ENCODE data around the gene PEX16.
"Not testable (repeated sequence)": the region's sequence is repeated elsewhere in the genome, so short reads cannot be mapped to it uniquely, and the experiment has no call there.

Gene PEX16

DNA sequence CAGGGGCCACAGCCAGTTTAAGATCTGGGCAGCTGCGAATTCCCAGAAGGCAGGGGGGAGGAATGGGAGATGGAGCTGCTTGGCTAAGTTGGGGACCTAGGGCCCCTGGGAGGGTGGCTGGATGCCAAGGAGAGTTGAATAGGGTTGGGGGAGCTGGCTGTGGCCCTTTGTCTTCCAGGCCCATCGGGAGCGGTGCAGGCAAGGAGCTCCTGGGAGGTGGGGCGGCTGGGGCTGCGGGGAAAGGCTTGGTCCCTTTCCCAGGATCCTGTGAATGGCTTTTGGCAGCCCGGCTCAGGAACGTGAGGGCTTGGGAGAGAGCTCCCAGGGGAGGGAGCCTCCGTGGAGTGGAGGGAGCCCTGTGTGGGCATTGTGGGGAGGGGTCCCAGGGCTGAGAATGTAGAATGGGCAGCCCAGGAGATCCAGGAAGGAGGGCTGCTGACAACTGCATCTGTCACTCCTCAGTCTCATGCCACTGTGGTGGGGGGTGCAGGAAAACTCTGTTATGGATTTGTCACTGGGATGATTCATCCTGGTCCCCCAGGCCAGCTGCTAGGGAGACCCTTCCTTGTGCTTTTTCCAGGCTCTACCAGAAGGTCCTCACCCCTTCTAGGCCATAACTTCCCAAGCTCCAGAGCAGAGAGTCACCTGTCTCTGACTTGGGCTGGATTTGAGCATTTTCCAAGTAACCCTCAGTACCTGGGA is 16.6 kb downstream of the PEX16 start:
- TF ChIP-seq, protein P1, sequence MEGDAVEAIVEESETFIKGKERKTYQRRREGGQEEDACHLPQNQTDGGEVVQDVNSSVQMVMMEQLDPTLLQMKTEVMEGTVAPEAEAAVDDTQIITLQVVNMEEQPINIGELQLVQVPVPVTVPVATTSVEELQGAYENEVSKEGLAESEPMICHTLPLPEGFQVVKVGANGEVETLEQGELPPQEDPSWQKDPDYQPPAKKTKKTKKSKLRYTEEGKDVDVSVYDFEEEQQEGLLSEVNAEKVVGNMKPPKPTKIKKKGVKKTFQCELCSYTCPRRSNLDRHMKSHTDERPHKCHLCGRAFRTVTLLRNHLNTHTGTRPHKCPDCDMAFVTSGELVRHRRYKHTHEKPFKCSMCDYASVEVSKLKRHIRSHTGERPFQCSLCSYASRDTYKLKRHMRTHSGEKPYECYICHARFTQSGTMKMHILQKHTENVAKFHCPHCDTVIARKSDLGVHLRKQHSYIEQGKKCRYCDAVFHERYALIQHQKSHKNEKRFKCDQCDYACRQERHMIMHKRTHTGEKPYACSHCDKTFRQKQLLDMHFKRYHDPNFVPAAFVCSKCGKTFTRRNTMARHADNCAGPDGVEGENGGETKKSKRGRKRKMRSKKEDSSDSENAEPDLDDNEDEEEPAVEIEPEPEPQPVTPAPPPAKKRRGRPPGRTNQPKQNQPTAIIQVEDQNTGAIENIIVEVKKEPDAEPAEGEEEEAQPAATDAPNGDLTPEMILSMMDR (IDR thresholded peaks at IDR 0.05; ENCODE audit: extremely low read depth, missing control alignments), result no peak
- DNase-seq (ENCODE audit: low spot score), result no peak

DNA sequence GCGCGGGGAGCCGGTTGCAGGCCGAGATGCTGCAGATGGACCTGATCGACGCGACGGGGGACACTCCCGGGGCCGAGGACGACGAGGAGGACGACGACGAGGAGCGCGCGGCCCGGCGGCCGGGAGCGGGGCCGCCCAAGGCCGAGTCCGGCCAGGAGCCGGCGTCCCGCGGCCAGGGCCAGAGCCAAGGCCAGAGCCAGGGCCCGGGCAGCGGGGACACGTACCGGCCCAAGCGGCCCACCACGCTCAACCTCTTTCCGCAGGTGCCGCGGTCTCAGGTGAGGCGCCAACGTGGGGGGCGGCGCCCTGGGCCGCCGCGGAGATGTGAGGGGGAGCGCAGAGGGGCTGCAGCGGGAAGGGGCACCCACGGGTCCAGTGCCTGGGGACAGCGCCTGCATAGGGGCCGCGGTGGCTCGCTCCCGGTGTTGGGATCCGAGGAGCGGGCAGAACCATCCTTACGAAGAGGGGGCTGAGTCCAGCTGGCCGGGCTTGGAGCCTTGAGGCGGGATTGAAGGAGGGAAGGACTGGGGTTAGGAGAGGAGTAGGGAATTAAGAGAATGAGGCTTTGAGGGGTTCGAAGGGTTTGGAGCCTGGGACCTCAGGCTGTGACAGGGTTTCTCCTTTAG is 17.4 kb downstream of the PEX16 start:
- DNase-seq (ENCODE audit: low spot score), result not testable (repeated sequence)

DNA sequence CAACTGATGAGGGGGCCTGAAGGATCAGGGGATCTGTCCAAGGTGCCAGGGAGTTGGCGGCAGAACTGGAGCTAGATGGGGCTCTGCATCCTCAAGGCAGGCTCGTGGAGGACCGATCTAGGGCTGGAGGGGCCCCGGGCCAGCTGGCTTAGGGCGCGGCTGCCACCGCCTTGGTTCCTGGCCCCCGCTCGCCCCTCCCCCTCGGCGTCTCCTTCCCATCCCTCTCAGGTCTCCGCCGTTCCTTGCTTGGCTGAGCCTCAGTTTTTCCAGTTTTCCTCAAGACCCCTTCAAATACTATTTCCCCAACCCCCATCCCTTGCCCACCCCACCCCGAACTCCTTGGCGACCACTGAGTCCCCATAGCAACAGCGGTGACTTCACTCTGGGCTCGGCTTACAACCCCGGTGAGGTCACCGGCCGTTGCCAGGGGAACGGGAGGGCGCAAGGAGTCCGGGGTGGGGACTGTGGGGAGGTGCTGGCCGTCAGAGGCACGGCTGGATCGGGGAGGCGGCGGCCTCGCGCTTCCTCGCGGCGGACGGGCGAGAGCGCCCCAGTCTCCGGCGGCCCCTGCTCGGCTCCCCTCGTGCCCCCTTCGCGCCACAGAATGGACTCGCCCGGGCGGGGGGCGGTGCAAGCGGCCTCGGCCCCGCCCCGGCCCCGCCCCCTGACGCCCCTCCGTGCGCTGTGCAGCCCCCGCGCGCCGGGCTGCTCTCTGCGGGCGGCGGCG is 18.1 kb downstream of the PEX16 start:
- TF ChIP-seq, protein P1 (IDR thresholded peaks at IDR 0.05; ENCODE audit: extremely low read depth, missing control alignments), result no peak
- peak; percentile 90 for DNase-seq (ENCODE audit: low spot score)

DNA sequence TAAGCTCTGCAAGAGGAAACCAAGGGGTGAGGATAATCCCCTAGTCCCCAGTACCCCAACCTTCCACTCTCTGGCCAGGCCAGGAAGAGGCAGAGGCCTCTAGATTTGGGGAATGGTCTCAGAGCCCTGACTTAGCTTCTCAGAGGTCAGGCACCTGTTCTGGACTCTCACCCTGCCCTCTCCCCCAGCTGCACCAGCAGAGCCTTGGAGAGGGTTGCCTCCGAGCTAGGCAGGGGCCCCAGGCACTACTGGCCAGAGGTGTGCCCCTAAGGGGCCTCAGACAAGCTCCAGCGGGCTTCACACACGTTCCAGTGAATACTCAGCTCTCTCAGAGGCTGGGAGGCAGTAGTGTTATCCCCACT is 18.6 kb downstream of the PEX16 start:
- no peak for DNase-seq (ENCODE audit: low spot score)
- TF ChIP-seq, protein P1 (IDR thresholded peaks at IDR 0.05; ENCODE audit: extremely low read depth, missing control alignments), result no peak

DNA sequence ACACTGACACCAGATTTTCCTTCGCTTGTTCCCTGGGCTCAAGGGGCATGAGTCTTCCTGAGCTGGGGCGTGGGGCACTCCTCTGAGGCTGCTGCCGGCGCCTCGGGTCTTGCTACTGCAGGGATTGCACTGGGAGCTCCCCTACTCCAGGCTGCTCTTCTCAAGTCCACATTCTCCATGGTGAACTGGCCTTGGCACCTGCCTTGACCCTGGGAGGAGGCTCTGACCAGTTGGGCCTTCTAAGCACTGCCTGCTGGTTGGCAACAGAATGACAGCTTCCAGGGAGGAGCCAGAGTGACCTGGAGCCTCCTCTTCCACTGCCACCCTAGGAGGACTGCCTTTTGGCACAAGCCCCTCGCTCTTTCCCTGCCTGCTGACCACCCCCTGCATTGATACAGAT is 20.1 kb downstream of the PEX16 start:
- TF ChIP-seq, protein P1 (IDR thresholded peaks at IDR 0.05; ENCODE audit: extremely low read depth, missing control alignments), result no peak
- no peak for DNase-seq (ENCODE audit: low spot score)

DNA sequence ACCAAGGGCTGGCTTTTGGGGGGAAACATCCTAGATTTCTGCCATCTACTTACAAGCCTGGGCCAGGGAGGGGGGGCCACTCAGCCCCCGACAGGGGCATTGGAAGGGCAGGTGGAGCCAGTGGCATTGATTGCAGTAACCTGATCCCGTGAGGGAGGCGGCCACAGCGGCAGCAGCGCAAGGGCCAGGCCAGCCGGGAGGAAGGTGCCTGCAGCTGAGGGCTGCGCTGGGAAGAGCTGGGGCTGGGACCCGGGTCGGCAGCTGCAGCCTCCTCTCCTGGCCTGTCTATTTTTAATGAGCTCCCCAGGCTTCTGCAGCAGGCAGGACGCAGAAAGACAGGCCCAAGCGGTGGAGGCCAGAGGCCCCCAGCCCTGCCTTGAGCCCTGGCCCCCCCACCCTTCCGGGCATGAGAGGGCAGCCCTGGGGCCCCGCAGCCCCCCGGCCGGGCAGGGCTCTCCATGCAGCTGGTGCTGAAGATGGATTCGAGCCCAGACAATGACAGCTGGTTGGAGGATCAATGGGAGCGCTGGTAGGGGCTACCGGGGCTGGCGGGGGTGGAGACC is 21.2 kb downstream of the PEX16 start:
- TF ChIP-seq, protein P1 (IDR thresholded peaks at IDR 0.05; ENCODE audit: extremely low read depth, missing control alignments), result no peak
- DNase-seq (ENCODE audit: low spot score), result no peak

DNA sequence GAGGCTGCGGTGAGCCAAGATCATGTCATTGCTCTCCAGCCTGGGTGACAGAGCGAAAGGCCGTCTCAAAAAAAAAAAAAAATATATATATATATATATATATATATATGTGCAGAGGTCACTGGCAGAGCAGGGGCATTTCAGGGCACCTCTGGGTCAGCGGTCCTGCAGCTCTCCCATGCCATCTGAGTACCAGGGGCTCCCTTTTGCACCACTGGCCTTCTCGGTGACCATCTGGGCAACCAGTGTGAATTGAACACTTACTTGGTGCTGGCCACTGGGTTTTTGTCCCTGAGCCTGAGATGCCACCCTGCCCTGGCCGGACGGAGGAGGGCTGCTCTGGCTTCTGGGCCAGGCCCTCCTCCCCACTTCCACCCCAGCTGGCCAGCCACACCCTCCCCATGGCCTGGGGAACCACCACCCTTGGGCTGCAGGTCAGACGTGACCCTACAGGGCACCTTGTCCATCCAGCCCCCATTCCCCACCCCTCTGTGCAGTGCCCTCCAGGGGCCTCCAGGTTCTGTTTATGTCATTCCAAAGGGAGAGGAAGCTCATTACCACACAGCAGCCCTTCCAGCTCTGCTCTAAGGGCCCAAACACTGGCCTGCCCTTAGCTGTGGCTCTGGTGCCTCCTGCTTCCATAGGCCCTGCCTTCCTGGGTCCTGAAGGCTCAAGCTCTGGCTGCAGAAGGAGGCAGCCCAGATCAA is 22.0 kb downstream of the PEX16 start:
- no peak for DNase-seq (ENCODE audit: low spot score)
- TF ChIP-seq, protein P1 (IDR thresholded peaks at IDR 0.05; ENCODE audit: extremely low read depth, missing control alignments), result no peak
